ENCODE results near the gene DVL1. TPM values are rescaled to one million over a fixed set of nuclear protein-coding genes. Genes with fewer than 3 reads are reported as not detected.

DVL1 gene
- total and polyA plus RNA-seq, 4 donors = 39.2 to 79.1 (median 62.8) TPM

DNA sequence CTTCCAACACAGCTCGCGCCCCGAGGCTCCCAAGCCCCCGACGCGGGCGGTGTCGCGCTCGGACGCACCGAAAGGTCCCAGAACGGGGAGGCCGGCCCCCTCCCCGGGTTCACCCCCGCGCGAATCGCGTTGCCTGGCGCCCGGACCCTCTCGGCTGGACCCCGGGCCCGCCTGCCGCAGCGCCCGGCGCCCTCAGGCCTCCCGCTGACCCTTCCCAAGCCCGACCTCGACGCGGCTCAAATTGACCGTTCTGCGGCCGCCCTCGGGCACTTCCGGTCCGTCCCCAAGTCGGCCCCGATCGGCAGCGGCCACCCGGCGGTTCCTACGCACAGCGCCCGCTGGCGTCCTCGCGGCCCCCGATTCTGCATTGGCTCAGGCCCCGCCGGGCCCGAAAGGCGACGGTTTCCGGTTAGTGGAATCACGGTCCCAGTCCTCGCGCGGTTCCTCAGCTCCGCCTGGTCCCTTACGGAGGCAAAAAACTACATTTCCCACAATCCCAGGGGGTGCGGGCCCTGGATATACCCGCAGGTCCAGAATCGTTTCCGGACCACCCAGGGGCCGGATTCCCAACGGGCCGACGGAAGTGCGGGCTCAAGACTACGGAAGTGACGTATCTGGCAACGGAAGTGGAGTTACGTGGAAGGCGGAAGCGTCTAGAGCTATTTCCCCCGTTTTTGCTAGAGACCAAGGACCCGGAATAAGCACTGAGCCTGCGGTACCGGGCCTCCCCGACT lies 25.9 kb upstream of the DVL1 start, which contains the start of gene AURKAIP1:
AURKAIP1 (minus strand) TSS at position 279 of the 734 bp plus-strand sequence. CDS start 451 bp downstream, outside the sequence.
- H3K4me3 ChIP-seq = peak within 1 kb of the TSS; percentile 84
- TF ChIP-seq, protein P1, sequence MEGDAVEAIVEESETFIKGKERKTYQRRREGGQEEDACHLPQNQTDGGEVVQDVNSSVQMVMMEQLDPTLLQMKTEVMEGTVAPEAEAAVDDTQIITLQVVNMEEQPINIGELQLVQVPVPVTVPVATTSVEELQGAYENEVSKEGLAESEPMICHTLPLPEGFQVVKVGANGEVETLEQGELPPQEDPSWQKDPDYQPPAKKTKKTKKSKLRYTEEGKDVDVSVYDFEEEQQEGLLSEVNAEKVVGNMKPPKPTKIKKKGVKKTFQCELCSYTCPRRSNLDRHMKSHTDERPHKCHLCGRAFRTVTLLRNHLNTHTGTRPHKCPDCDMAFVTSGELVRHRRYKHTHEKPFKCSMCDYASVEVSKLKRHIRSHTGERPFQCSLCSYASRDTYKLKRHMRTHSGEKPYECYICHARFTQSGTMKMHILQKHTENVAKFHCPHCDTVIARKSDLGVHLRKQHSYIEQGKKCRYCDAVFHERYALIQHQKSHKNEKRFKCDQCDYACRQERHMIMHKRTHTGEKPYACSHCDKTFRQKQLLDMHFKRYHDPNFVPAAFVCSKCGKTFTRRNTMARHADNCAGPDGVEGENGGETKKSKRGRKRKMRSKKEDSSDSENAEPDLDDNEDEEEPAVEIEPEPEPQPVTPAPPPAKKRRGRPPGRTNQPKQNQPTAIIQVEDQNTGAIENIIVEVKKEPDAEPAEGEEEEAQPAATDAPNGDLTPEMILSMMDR (IDR thresholded peaks at IDR 0.05; ENCODE audit: control extremely low read depth, extremely low read depth) = peak; percentile 9
- H3K27ac ChIP-seq (ENCODE audit: low read depth in 1 of 2, low read length in 1 of 2) = peak within 1 kb of the TSS; percentile 91 to 92
- no peaks in the 10 kb centered on the region for H3K9me3 ChIP-seq (ENCODE audit: control insufficient read depth in 4 of 4, insufficient read depth in 3 of 4, low read length in 3 of 4)
- peak; percentile 99 to 100 (median 100) for DNase-seq
- H3K36me3 ChIP-seq (ENCODE audit: control insufficient read depth in 4 of 4, insufficient read depth in 4 of 4, low read length in 4 of 4) = peaks cover 0 to 7% (median 0%) of the 10 kb centered on the region in 4 donors
- H3K9ac ChIP-seq (ENCODE audit: insufficient read depth in 1 of 2, low read length in 2 of 2) = peak within 1 kb of the TSS; percentile 42 to 81
- peak; percentile 94 for ATAC-seq (ENCODE audit: insufficient read depth, low FRiP score)
- 1% methylated on average over 63 to 85 of the region's 85 CpGs for WGBS, 2 donors
- no peaks in the 10 kb centered on the region for H3K27me3 ChIP-seq (ENCODE audit: control insufficient read depth in 3 of 3, insufficient read depth in 3 of 3, low read length in 2 of 3)
- peaks cover 0 to 17% (median 7%) of the 10 kb centered on the region in 5 donors for H3K4me1 ChIP-seq (ENCODE audit: control insufficient read depth in 5 of 5, insufficient read depth in 5 of 5, low read length in 5 of 5)

DNA sequence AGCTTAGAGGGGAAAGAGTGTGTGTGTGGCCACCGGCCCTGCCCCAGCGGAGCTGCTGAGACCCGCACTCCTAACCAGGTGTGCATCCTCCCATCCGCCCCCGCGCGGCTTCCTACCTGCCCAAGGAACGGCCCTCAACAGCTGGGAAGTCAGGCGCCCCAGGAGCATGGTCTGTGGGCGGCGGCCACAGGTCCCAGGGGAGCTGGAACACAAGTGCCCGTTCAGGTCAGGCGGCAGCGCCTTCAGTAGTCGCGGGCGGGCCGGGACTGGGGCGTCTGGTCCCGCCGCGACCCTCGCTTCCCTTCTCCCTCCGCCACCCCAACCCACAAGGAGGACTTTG lies 25.3 kb upstream of the DVL1 start:
- TF ChIP-seq, protein P1 (IDR thresholded peaks at IDR 0.05; ENCODE audit: control extremely low read depth, extremely low read depth) = no peak
- 1% methylated on average over 11 to 24 of the region's 24 CpGs for WGBS, 2 donors
- Histone ChIP-seq H3K36me3 (ENCODE audit: control insufficient read depth in 4 of 4, insufficient read depth in 4 of 4, low read length in 4 of 4) (peaks cover 0 to 7% (median 0%) of the 10 kb centered on the region in 4 donors), H3K4me3 (peak overlapping the region; percentile 84), H3K9ac (ENCODE audit: insufficient read depth in 1 of 2, low read length in 2 of 2) (peak overlapping the region; percentile 42 to 81), H3K27ac (ENCODE audit: low read depth in 1 of 2, low read length in 1 of 2) (peak overlapping the region; percentile 91 to 92), H3K27me3 (ENCODE audit: control insufficient read depth in 3 of 3, insufficient read depth in 3 of 3, low read length in 2 of 3) (no peaks in the 10 kb centered on the region), H3K9me3 (ENCODE audit: control insufficient read depth in 4 of 4, insufficient read depth in 3 of 4, low read length in 3 of 4) (no peaks in the 10 kb centered on the region), H3K4me1 (ENCODE audit: control insufficient read depth in 5 of 5, insufficient read depth in 5 of 5, low read length in 5 of 5) (peaks cover 0 to 17% (median 7%) of the 10 kb centered on the region in 5 donors)
- no peak for ATAC-seq (ENCODE audit: insufficient read depth, low FRiP score)
- DNase-seq = no peak

DNA sequence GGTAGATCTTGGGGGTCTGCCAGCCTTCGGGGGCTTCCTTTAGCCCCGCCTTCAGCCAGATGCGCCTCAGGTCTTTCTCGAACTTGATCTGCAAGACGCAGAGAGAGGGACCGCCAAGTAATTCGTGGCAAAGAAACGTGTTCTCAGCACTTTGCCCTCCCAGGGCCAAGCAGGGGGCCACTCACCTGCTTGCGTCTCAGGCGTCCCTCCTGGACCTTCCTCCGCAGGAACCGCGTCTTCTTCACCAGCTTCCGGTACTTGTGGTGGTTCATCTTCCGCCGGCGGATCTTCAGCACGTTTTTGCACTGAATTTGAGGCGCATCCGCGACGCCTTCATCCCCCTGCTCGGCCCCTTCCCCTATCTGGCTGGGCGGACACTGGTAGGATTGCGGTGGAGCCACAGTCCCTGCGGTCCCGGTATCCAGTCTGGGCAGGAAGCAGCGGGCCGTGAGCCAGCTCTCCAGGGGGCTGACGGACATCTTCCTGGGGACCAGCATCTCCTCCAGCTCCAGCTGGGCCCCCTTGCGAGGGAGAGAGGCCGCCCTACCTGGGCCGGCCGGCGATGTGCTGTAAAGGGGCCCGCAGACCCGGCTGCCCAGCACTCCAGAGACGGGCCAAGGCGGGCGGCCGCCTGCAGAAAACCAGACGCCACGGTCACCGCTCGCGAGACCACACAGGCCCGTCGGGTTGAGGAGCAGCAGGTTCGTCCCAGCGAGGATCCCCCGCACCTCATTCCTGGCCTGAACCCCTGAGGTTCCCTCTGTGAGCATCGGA lies 24.8 kb upstream of the DVL1 start:
- ATAC-seq (ENCODE audit: insufficient read depth, low FRiP score) (no peak), DNase-seq (no peak)
- WGBS, 2 donors = 53 to 57% methylated on average over 52 of the region's 52 CpGs

More for the DNA sequence above, 24.8 kb upstream of the DVL1 start:
- Histone ChIP-seq H3K27me3 (ENCODE audit: control insufficient read depth in 3 of 3, insufficient read depth in 3 of 3, low read length in 2 of 3) (no peaks in the 10 kb centered on the region), H3K9me3 (ENCODE audit: control insufficient read depth in 4 of 4, insufficient read depth in 3 of 4, low read length in 3 of 4) (no peaks in the 10 kb centered on the region), H3K27ac (ENCODE audit: low read depth in 1 of 2, low read length in 1 of 2) (peak overlapping the region in 1 of 2 donors; percentile 91), H3K9ac (ENCODE audit: insufficient read depth in 1 of 2, low read length in 2 of 2) (peak overlapping the region in 1 of 2 donors; percentile 42), H3K36me3 (ENCODE audit: control insufficient read depth in 4 of 4, insufficient read depth in 4 of 4, low read length in 4 of 4) (peaks cover 0 to 7% (median 0%) of the 10 kb centered on the region in 4 donors), H3K4me3 (peak overlapping the region; percentile 84), H3K4me1 (ENCODE audit: control insufficient read depth in 5 of 5, insufficient read depth in 5 of 5, low read length in 5 of 5) (peaks cover 0 to 17% (median 7%) of the 10 kb centered on the region in 5 donors)
- TF ChIP-seq, protein P1 (IDR thresholded peaks at IDR 0.05; ENCODE audit: control extremely low read depth, extremely low read depth) = no peak

All from lung (tissue), 12 donors.